Esophagus squamous epithelium (tissue), 5 donors: ENCODE data around the gene RD3L. TPM values are rescaled to one million over a fixed set of nuclear protein-coding genes. Genes with fewer than 3 reads are reported as not detected.
"Not testable (repeated sequence)": the region's sequence is repeated elsewhere in the genome, so short reads cannot be mapped to it uniquely, and the experiment has no call there.

ENCODE experiments used
- DNase-seq: peaks from one replicate; lab custom pipeline; 2025; lab: John Stamatoyannopoulos, UW
- H3K27ac ChIP-seq, 4 donors: fragments of 200-600 bp; sonication (generic); one replicate each; pipeline ENCODE4 v1.5.1; 2016 to 2019; ENCODE audit warnings: mild to moderate bottlenecking in 1 of 4
- H3K27me3 ChIP-seq, 4 donors: fragments of 200-600 bp; sonication (generic); 1 replicate in 3 of 4; 2 replicates in 1 of 4; pipeline versions ENCODE4 v1.5.1 to v1.6.0; 2017 to 2021; ENCODE audit warnings: antibody characterized with exemption in 1 of 4
- H3K36me3 ChIP-seq, 3 donors: fragments of 200-600 bp; sonication (generic); one replicate each; pipeline ENCODE4 v1.5.1; 2016 to 2019
- H3K4me1 ChIP-seq, 3 donors: fragments of 200-600 bp; sonication (generic); one replicate each; pipeline ENCODE4 v1.5.1; 2017 to 2019
- H3K4me3 ChIP-seq, 4 donors: fragments of 200-600 bp; sonication (generic); 1 replicate in 3 of 4; 2 replicates in 1 of 4; pipeline ENCODE4 v1.5.1; 2016 to 2019; ENCODE audit warnings: mild to moderate bottlenecking in 2 of 4, moderate library complexity in 1 of 4
- H3K9me3 ChIP-seq, 3 donors: fragments of 200-600 bp; sonication (generic); one replicate each; pipeline ENCODE4 v1.5.1; 2016 to 2019
- POLR2A ChIP-seq, 4 donors: fragments of 450-650 bp; IDR thresholded peaks; one replicate each; pipeline ENCODE4 v1.6.1; 2017; ENCODE audit warnings: antibody characterized with exemption in 4 of 4, mild to moderate bottlenecking in 4 of 4, moderate library complexity in 3 of 4
- WGBS, 2 donors: methylation state at CpG; one replicate each; pipeline ENCODE4 v1.1.5; 2018; 5-methylcytosine and 5-hydroxymethylcytosine counted together
- intact Hi-C: fragments of 100-400 bp; cut with DNase I; formaldehyde crosslinking; loops from one replicate; pipeline ENCODE4 v1.15.0; 2022
- total RNA-seq, 4 donors: library from RNA; depleted of rRNA; stranded (reverse); fragments of >200 nt; gene quantifications; one replicate each; pipeline ENCODE4 v1.1.0, GENCODE V29; 2016
- TF ChIP-seq, protein P1 (sequence below), 6 experiments: fragments of 450-650 bp in 4 of 6; fragments of 200-600 bp in 2 of 6; sonication (generic) in 2 of 6; IDR thresholded peaks; one replicate each; pipeline ENCODE4 v1.5.1; 2016 to 2019; ENCODE audit warnings: antibody characterized with exemption in 6 of 6, mild to moderate bottlenecking in 4 of 6, moderate library complexity in 4 of 6
- donor health status: DM: yes; HTN: yes; CAD: no.

RD3L gene
- not detected for total RNA-seq

- TF ChIP-seq, protein P1, sequence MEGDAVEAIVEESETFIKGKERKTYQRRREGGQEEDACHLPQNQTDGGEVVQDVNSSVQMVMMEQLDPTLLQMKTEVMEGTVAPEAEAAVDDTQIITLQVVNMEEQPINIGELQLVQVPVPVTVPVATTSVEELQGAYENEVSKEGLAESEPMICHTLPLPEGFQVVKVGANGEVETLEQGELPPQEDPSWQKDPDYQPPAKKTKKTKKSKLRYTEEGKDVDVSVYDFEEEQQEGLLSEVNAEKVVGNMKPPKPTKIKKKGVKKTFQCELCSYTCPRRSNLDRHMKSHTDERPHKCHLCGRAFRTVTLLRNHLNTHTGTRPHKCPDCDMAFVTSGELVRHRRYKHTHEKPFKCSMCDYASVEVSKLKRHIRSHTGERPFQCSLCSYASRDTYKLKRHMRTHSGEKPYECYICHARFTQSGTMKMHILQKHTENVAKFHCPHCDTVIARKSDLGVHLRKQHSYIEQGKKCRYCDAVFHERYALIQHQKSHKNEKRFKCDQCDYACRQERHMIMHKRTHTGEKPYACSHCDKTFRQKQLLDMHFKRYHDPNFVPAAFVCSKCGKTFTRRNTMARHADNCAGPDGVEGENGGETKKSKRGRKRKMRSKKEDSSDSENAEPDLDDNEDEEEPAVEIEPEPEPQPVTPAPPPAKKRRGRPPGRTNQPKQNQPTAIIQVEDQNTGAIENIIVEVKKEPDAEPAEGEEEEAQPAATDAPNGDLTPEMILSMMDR (IDR thresholded peaks at IDR 0.05), result no peak
- no peak for TF ChIP-seq POLR2A (IDR thresholded peaks at IDR 0.05)
- DNase-seq, result no peak
- Histone ChIP-seq H3K9me3 (peaks cover 0 to 3% (median 0%) of the 10 kb centered on the region in 3 donors), H3K4me3 (no peak within 1 kb of the TSS), H3K27me3 (peaks cover 0 to 64% (median 0%) of the 10 kb centered on the region in 4 donors), H3K27ac (no peak within 1 kb of the TSS), H3K4me1 (no peaks in the 10 kb centered on the region), H3K36me3 (no peaks in the 10 kb centered on the region)
- intact Hi-C loops, result no loop called here
- 77 to 79% methylated on average over 14 of the region's 14 CpGs for WGBS, 2 donors
Measured at GRCh38 chr14:103941973-103942736, at the start of gene RD3L. Gene RD3L, minus strand, starts transcription at chr14:103942529. Its CDS starts 834 bp downstream, at chr14:103941695.

DNA sequence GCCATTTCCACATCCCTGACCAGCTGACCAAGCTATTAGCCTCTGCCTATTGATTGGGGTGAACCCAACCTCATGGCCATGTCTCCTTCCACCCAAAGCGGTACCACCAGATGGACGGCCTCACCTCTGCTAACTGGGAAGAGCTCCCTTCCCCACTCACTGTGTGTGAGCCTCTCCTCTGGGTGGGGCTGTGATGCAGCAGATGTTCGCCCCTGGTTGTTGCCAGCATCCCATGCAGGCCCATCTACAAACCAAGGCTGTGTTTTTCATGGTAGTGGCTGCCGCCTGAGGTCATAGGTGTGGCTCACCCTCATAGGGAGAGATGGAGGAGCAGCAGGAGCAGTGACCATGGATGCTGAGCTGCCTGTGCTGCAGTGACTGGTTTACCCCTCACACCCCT lies 47.6 kb upstream of the RD3L start:
- H3K27ac ChIP-seq, result no peak overlapping the region
- intact Hi-C loops, result no loop called here
- H3K4me1 ChIP-seq, result no peaks in the 10 kb centered on the region
- H3K4me3 ChIP-seq, result no peak overlapping the region
- 76 to 95% methylated on average over 3 to 4 of the region's 4 CpGs for WGBS, 2 donors
- peaks cover 0 to 8% (median 0%) of the 10 kb centered on the region in 3 donors for H3K9me3 ChIP-seq
- peaks cover 0 to 27% (median 0%) of the 10 kb centered on the region in 4 donors for H3K27me3 ChIP-seq
- no peaks in the 10 kb centered on the region for H3K36me3 ChIP-seq
- no peak for DNase-seq
- no peak for TF ChIP-seq POLR2A (IDR thresholded peaks at IDR 0.05)
- TF ChIP-seq, protein P1 (IDR thresholded peaks at IDR 0.05), result no peak

- no peak for TF ChIP-seq POLR2A (IDR thresholded peaks at IDR 0.05)
- TF ChIP-seq, protein P1 (IDR thresholded peaks at IDR 0.05), result no peak
- Histone ChIP-seq H3K4me3 (no peak overlapping the region), H3K9me3 (peaks cover 0 to 8% (median 0%) of the 10 kb centered on the region in 3 donors), H3K36me3 (no peaks in the 10 kb centered on the region), H3K27ac (no peak overlapping the region), H3K27me3 (peaks cover 0 to 23% (median 0%) of the 10 kb centered on the region in 4 donors), H3K4me1 (no peaks in the 10 kb centered on the region)
- DNase-seq, result no peak
- intact Hi-C loops, result no loop called here
- 87 to 89% methylated on average over 1 of the region's 1 CpG for WGBS, 2 donors
Measured at GRCh38 chr14:103989034-103989433, 46.7 kb upstream of the RD3L start.

- no peak for DNase-seq
- Histone ChIP-seq H3K4me3 (no peak overlapping the region), H3K4me1 (no peaks in the 10 kb centered on the region), H3K9me3 (peaks cover 0 to 5% (median 0%) of the 10 kb centered on the region in 3 donors), H3K27ac (no peak overlapping the region), H3K27me3 (peaks cover 0 to 6% (median 0%) of the 10 kb centered on the region in 4 donors), H3K36me3 (no peaks in the 10 kb centered on the region)
- no peak for TF ChIP-seq POLR2A (IDR thresholded peaks at IDR 0.05)
- TF ChIP-seq, protein P1 (IDR thresholded peaks at IDR 0.05), result no peak
- 84% methylated on average over 5 of the region's 5 CpGs; no CpG with 5 or more reads in 1 of the 2 donors for WGBS, 2 donors
- intact Hi-C loops, result no loop called here
Measured at GRCh38 chr14:103984196-103984595, 41.9 kb upstream of the RD3L start.

DNA sequence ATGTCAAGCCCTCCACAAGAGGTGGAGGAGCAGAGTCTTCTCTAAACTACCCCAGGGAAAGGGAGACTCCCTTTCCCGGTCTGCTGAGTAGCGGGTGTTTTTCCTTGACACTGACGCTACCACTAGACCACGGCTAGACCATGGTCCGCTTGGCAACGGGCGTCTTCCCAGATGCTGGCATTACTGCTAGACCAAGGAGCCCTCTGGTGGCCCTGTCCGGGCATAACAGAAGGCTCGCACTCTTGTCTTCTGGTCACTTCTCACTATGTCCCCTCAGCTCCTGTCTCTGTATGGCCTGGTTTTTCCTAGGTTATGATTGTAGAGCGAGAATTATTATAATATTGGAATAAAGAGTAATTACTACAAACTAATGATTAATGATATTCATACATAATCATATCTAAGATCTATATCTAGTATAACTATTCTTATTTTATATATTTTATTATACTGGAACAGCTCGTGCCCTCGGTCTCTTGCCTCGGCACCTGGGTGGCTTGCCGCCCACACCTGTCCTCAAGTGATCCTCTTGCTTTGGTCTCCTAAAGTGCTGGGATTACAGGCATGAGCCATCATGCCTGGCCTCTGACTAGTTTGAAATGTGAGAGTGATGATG lies 38.4 kb upstream of the RD3L start:
- H3K4me3 ChIP-seq, H3K27ac ChIP-seq, H3K36me3 ChIP-seq, H3K4me1 ChIP-seq, H3K9me3 ChIP-seq, H3K27me3 ChIP-seq, DNase-seq, intact Hi-C loops: not testable (repeated sequence)
- TF ChIP-seq, protein P1 (IDR thresholded peaks at IDR 0.05), result peak in 5 of 6 experiments; percentile 62 to 75 (median 66)
- 33 to 34% methylated on average over 14 of the region's 14 CpGs for WGBS, 2 donors
